Caco-2 (cell line): ENCODE results near the gene CTSH. TPM values are rescaled to one million over a fixed set of nuclear protein-coding genes. Genes with fewer than 3 reads are reported as not detected.

Experiments used
- BruUV-seq: library from RNA; stranded (reverse); fragments of 400-500 nt; replicated peaks from 2 replicates; lab custom pipeline; 2021; lab: Mats Ljungman, UMichigan
- CTCF ChIA-PET: fragments of 300-600 bp; sonication (Branson Sonifier 250); formaldehyde crosslinking; loops from one replicate; lab custom pipeline; 2022; ENCODE audit warnings: antibody characterized with exemption; lab: Charles Lee
- POLR2A ChIA-PET: fragments of 300-600 bp; sonication (Branson Sonifier 250); formaldehyde crosslinking; loops from one replicate; lab custom pipeline; 2022; ENCODE audit warnings: antibody characterized with exemption; lab: Charles Lee
- DNase-seq, 2 experiments: peaks; one replicate each; pipeline versions ENCODE4 v3.0.0 to v3.0.0-alpha.2; 2020 to 2022
- H3K27me3 ChIP-seq: replicated peaks from 2 replicates; pipeline ENCODE4 v1.6.0; 2011; ENCODE audit warnings: low read length; ENCODE audit not compliant: control insufficient read depth, insufficient read depth
- H3K36me3 ChIP-seq: 2 replicates; pipeline ENCODE4 v1.5.1; 2011; ENCODE audit warnings: low read length; ENCODE audit not compliant: control insufficient read depth, insufficient read depth
- H3K4me1 ChIP-seq: fragments of 250-450 bp; sonication (Bioruptor Pico); 2 replicates; pipeline ENCODE4 v1.5.1; 2020; ENCODE audit warnings: mild to moderate bottlenecking
- H3K4me3 ChIP-seq: 2 replicates; pipeline ENCODE4 v1.5.1; 2011; ENCODE audit warnings: low read depth, mild to moderate bottlenecking, control low read depth, low read length
- H3K9me3 ChIP-seq: fragments of 250-450 bp; sonication (Bioruptor Pico); 2 replicates; pipeline ENCODE4 v1.5.1; 2020; ENCODE audit warnings: mild to moderate bottlenecking, moderate library complexity
- H3K27ac Mint-ChIP-seq: one replicate; pipeline ENCODE4 v1.8.0; 2022; ENCODE audit warnings: mixed read lengths; ENCODE audit not compliant: unreplicated experiment
- H3K27me3 Mint-ChIP-seq: one replicate; pipeline ENCODE4 v1.8.0; 2022; ENCODE audit warnings: mixed read lengths; ENCODE audit not compliant: insufficient read depth, unreplicated experiment
- H3K36me3 Mint-ChIP-seq: one replicate; pipeline ENCODE4 v1.8.0; 2022; ENCODE audit warnings: mild to moderate bottlenecking, mixed read lengths; ENCODE audit not compliant: insufficient read depth, unreplicated experiment
- H3K4me1 Mint-ChIP-seq: one replicate; pipeline ENCODE4 v1.8.0; 2022; ENCODE audit warnings: low read depth, mixed read lengths; ENCODE audit not compliant: unreplicated experiment
- H3K4me3 Mint-ChIP-seq: one replicate; pipeline ENCODE4 v1.8.0; 2022; ENCODE audit warnings: mild to moderate bottlenecking, moderate library complexity, mixed read lengths; ENCODE audit not compliant: unreplicated experiment
- H3K9me3 Mint-ChIP-seq: one replicate; pipeline ENCODE4 v1.8.0; 2022; ENCODE audit warnings: mixed read lengths; ENCODE audit not compliant: unreplicated experiment
- CTCF ChIP-seq, 2 experiments: fragments of 200-600 bp in 1 of 2; IDR thresholded peaks; 1 replicate in 1 of 2; 2 replicates in 1 of 2; pipeline versions ENCODE4 v1.5.1 to v1.8.0; 2011 to 2022; ENCODE audit warnings: antibody characterized with exemption in 1 of 2, control low read depth in 1 of 2, inconsistent platforms in 1 of 2, low read depth in 1 of 2, low read length in 1 of 2, mild to moderate bottlenecking in 1 of 2, moderate library complexity in 1 of 2; ENCODE audit not compliant: insufficient read depth in 1 of 2, severe bottlenecking in 1 of 2, unreplicated experiment in 1 of 2
- intact Hi-C: fragments of 100-400 bp; cut with micrococcal nuclease; formaldehyde crosslinking; loops from one replicate; pipeline ENCODE4 v1.10.0; 2022; ENCODE audit not compliant: unreplicated experiment
- total RNA-seq: library from RNA; stranded (reverse); gene quantifications from 2 replicates; pipeline ENCODE4 v1.2.3, GENCODE V29; 2022

CTSH gene
- total RNA-seq, 1 experiment from 2014 or later = 183 TPM

- Histone ChIP-seq H3K27me3 (no peaks in the 10 kb centered on the region), H3K4me3 (no peak overlapping the region), H3K4me1 (0 out of 2 replicates have a peak, but pooled peaks cover 3% of the 10 kb centered on the region), H3K9me3 (no peaks in the 10 kb centered on the region), H3K36me3 (no peaks in the 10 kb centered on the region)
- no TSS peak for BruUV-seq
- Mint-ChIP-seq H3K9me3 (no peaks in the 10 kb centered on the region), H3K27ac (no peak overlapping the region), H3K4me1 (peaks cover 12% of the 10 kb centered on the region), H3K27me3 (no peaks in the 10 kb centered on the region), H3K36me3 (no peaks in the 10 kb centered on the region), H3K4me3 (no peak overlapping the region)
- no peak for DNase-seq
- no peak for TF ChIP-seq CTCF (IDR thresholded peaks at IDR 0.05; ENCODE audit: insufficient read depth in 1 of 2, low read depth in 1 of 2, low read length in 1 of 2, severe bottlenecking in 1 of 2, unreplicated experiment in 1 of 2)
- intact Hi-C loops = no loop called here
- ChIA-PET CTCF (no interaction called here), POLR2A (no interaction called here)
Measured at GRCh38 chr15:78981532-78982313, 36.9 kb upstream of the CTSH start.

- POLR2A ChIA-PET = interaction anchor here (1.0 to 1.1 kb wide), 2 partner anchors 9 to 35 kb away, joined by 3 to 5 read pairs; partner anchors contain the start of gene CTSH
- H3K4me1 ChIP-seq = 0 out of 2 replicates have a peak, but pooled peaks cover 3% of the 10 kb centered on the region
- H3K9me3 ChIP-seq = no peaks in the 10 kb centered on the region
- Mint-ChIP-seq H3K27me3 (no peaks in the 10 kb centered on the region), H3K27ac (peak overlapping the region; percentile 18), H3K9me3 (no peaks in the 10 kb centered on the region), H3K4me1 (peaks cover 12% of the 10 kb centered on the region), H3K36me3 (no peaks in the 10 kb centered on the region), H3K4me3 (no peak overlapping the region)
- intact Hi-C loops = loop anchor here (1.0 to 2.0 kb wide), 2 partner anchors 35 to 69 kb away; partner anchors contain the start of gene CTSH
- BruUV-seq = no TSS peak
- H3K27me3 ChIP-seq = no peaks in the 10 kb centered on the region
- CTCF ChIA-PET = interaction anchor here (0.6 to 2.4 kb wide), 17 partner anchors 9 to 205 kb away, joined by 3 to 34 read pairs (median 5); partner anchors contain the start of gene CTSH
- peak; percentile 77 to 81 for DNase-seq
- peak; percentile 73 to 74 for TF ChIP-seq CTCF (IDR thresholded peaks at IDR 0.05; ENCODE audit: insufficient read depth in 1 of 2, low read depth in 1 of 2, low read length in 1 of 2, severe bottlenecking in 1 of 2, unreplicated experiment in 1 of 2)
- H3K4me3 ChIP-seq = no peak overlapping the region
- H3K36me3 ChIP-seq = no peaks in the 10 kb centered on the region
Measured at GRCh38 chr15:78979456-78980320, 34.8 kb upstream of the CTSH start.
